GM12878 (cell line): Measurements from ENCODE around the gene GAS2L2.

ENCODE experiments used
- CBX3 ChIP-seq: fragments of 200-600 bp; sonication (generic); IDR thresholded peaks from 2 replicates; pipeline ENCODE4 v1.6.1; 2016; ENCODE audit warnings: low read depth, borderline replicate concordance
- CEBPB ChIP-seq, 2 experiments: fragments of 150-350 bp in 1 of 2; IDR thresholded peaks; 2 replicates each; pipeline ENCODE4 v1.6.1; 2012 to 2014; ENCODE audit warnings: low read depth in 2 of 2, low read length in 2 of 2, borderline replicate concordance in 1 of 2, inconsistent platforms in 1 of 2
- CHD4 ChIP-seq: fragments of 200-600 bp; sonication (generic); IDR thresholded peaks from 2 replicates; pipeline ENCODE4 v1.6.1; 2016; ENCODE audit warnings: mild to moderate bottlenecking
- EZH2 ChIP-seq: IDR thresholded peaks from 2 replicates; pipeline ENCODE4 v1.6.1; 2012; ENCODE audit warnings: low read depth, mild to moderate bottlenecking, control low read depth, inconsistent platforms, low read length, borderline replicate concordance; ENCODE audit not compliant: control insufficient read depth
- NBN ChIP-seq: fragments of 450-650 bp; IDR thresholded peaks from 2 replicates; pipeline ENCODE4 v1.6.1; 2016
- SIX5 ChIP-seq: IDR thresholded peaks from 2 replicates; pipeline ENCODE4 v1.6.1; 2011; ENCODE audit warnings: mild to moderate bottlenecking, low read depth, low read length, moderate library complexity; ENCODE audit not compliant: severe bottlenecking
- TF ChIP-seq, protein P1 (sequence below): IDR thresholded peaks from 2 replicates; pipeline ENCODE4 v1.6.1; 2012; ENCODE audit warnings: mild to moderate bottlenecking, low read depth, low read length

DNA sequence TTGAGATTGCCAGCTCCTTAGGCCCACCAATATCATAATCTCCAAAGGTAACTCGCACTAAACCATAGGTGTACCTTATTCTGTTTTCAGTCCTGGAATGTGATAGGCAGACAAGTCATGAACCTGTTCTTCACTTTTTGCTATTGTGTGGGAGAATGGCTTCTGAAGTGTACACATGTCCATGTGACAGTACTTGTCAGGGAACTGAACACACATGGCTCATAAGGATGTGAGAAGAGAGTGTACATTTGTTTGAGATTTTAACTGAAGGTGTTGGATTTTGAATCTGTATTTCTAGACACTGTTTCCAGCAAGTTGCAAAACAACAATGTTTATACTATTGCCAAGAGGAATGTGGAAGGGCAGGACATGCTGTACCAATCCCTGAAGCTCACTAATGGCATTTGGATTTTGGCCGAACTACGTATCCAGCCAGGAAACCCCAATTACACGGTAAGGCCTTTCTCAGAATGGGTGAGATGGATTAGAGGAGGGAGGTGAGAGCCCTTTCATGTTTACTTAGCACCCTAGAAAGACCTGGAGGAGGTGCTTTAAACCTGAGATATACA, 36.1 kb downstream of the GAS2L2 start:
- no peak for TF ChIP-seq CHD4
- no peak for TF ChIP-seq CEBPB (IDR thresholded peaks at IDR 0.05; ENCODE audit: borderline replicate concordance in 1 of 2, low read depth in 2 of 2, low read length in 2 of 2)
- TF ChIP-seq EZH2 = no peak
- TF ChIP-seq NBN = no peak
- TF ChIP-seq, protein P1, sequence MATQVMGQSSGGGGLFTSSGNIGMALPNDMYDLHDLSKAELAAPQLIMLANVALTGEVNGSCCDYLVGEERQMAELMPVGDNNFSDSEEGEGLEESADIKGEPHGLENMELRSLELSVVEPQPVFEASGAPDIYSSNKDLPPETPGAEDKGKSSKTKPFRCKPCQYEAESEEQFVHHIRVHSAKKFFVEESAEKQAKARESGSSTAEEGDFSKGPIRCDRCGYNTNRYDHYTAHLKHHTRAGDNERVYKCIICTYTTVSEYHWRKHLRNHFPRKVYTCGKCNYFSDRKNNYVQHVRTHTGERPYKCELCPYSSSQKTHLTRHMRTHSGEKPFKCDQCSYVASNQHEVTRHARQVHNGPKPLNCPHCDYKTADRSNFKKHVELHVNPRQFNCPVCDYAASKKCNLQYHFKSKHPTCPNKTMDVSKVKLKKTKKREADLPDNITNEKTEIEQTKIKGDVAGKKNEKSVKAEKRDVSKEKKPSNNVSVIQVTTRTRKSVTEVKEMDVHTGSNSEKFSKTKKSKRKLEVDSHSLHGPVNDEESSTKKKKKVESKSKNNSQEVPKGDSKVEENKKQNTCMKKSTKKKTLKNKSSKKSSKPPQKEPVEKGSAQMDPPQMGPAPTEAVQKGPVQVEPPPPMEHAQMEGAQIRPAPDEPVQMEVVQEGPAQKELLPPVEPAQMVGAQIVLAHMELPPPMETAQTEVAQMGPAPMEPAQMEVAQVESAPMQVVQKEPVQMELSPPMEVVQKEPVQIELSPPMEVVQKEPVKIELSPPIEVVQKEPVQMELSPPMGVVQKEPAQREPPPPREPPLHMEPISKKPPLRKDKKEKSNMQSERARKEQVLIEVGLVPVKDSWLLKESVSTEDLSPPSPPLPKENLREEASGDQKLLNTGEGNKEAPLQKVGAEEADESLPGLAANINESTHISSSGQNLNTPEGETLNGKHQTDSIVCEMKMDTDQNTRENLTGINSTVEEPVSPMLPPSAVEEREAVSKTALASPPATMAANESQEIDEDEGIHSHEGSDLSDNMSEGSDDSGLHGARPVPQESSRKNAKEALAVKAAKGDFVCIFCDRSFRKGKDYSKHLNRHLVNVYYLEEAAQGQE = no peak
- TF ChIP-seq SIX5 = no peak
- no peak for TF ChIP-seq CBX3
